MM.1S (cell line): ENCODE data around the gene EIF4E1B.

Source experiments
- CTCF ChIP-seq: fragments of 300-600 bp; sonication (generic); IDR thresholded peaks from 2 replicates; pipeline ENCODE4 v1.5.1; 2016; ENCODE audit warnings: antibody characterized with exemption, low read length, mixed read lengths
- EZH2 ChIP-seq: fragments of 300-600 bp; sonication (generic); optimal IDR thresholded peaks from 2 replicates; pipeline ENCODE3; 2017; ENCODE audit warnings: low read depth, mild to moderate bottlenecking, antibody characterized with exemption, low read length, mixed read lengths
- EZH2phosphoT487 ChIP-seq: fragments of 300-600 bp; sonication (generic); IDR thresholded peaks from 2 replicates; pipeline ENCODE4 v1.6.1; 2018; ENCODE audit warnings: antibody characterized with exemption, low read length

GRCh38 chr5:176680226-176680563, 49.7 kb downstream of the EIF4E1B start:
- no peak for TF ChIP-seq CTCF
- TF ChIP-seq EZH2 = no peak
- no peak for TF ChIP-seq EZH2phosphoT487
